HepG2 (cell line): ENCODE results near the gene B3GNT9. TPM values are rescaled to one million over a fixed set of nuclear protein-coding genes. Genes with fewer than 3 reads are reported as not detected.

Source experiments
- AGO1 ChIP-seq: fragments of 200-400 bp; formaldehyde crosslinking; IDR thresholded peaks from 2 replicates; pipeline ENCODE4 v1.6.1; 2017; ENCODE audit warnings: mild to moderate bottlenecking, low read depth, low read length, moderate library complexity; ENCODE audit not compliant: poor library complexity, severe bottlenecking
- CENPX ChIP-seq: sonication (generic); formaldehyde crosslinking; IDR thresholded peaks from 2 replicates; pipeline ENCODE4 v1.9.0; 2021; ENCODE audit warnings: mild to moderate bottlenecking, missing genetic modification reagents, moderate library complexity
- DNMT3B ChIP-seq: conservative IDR thresholded peaks from 2 replicates; pipeline ENCODE4 v1.6.1; 2016; ENCODE audit warnings: missing biosample characterization, control low read depth
- EHMT2 ChIP-seq: fragments of 200-600 bp; sonication (generic); IDR thresholded peaks from 2 replicates; pipeline ENCODE4 v1.7.0; 2017; ENCODE audit warnings: antibody characterized with exemption, low read depth, low read length, borderline replicate concordance
- ESRRA ChIP-seq: sonication (generic); formaldehyde crosslinking; IDR thresholded peaks from 2 replicates; pipeline ENCODE4 v1.5.1; 2020; ENCODE audit warnings: mild to moderate bottlenecking, low read depth, missing genetic modification reagents
- FOXA3 ChIP-seq: IDR thresholded peaks from 2 replicates; pipeline ENCODE4 v1.6.1; 2016; ENCODE audit warnings: missing genetic modification reagents, missing compliant biosample characterization
- FOXP1 ChIP-seq, 2 experiments: fragments of 450-650 bp in 1 of 2; IDR thresholded peaks; 2 replicates each; pipeline ENCODE4 v1.6.1; 2017 to 2018; ENCODE audit warnings: antibody characterized with exemption in 1 of 2
- GATAD1 ChIP-seq: IDR thresholded peaks from 2 replicates; pipeline ENCODE4 v1.6.1; 2016; ENCODE audit warnings: missing genetic modification reagents, missing compliant biosample characterization
- HNRNPUL1 ChIP-seq: fragments of 200-400 bp; formaldehyde crosslinking; IDR thresholded peaks from 2 replicates; pipeline ENCODE4 v1.6.1; 2017; ENCODE audit warnings: low read depth, mild to moderate bottlenecking, low read length, moderate library complexity
- MAFG ChIP-seq: sonication (generic); formaldehyde crosslinking; IDR thresholded peaks from 2 replicates; pipeline ENCODE4 v1.5.1; 2020; ENCODE audit warnings: mild to moderate bottlenecking, missing genetic modification reagents
- RBM22 ChIP-seq: fragments of 200-400 bp; formaldehyde crosslinking; optimal IDR thresholded peaks from 2 replicates; pipeline ENCODE3; 2017; ENCODE audit warnings: mild to moderate bottlenecking, low read length, moderate library complexity
- ZNF138 ChIP-seq: sonication (generic); formaldehyde crosslinking; IDR thresholded peaks from 2 replicates; pipeline ENCODE4 v1.5.0; 2020; ENCODE audit warnings: mild to moderate bottlenecking, low read depth, missing genetic modification reagents
- ZNF20 ChIP-seq: sonication (generic); formaldehyde crosslinking; IDR thresholded peaks from 2 replicates; pipeline ENCODE4 v1.4.0; 2020; ENCODE audit warnings: mild to moderate bottlenecking, moderate library complexity, missing genetic modification reagents
- ZNF430 ChIP-seq: sonication (generic); formaldehyde crosslinking; IDR thresholded peaks from 2 replicates; pipeline ENCODE4 v1.9.0; 2021; ENCODE audit warnings: mild to moderate bottlenecking, missing genetic modification reagents
- ZNF550 ChIP-seq: sonication (generic); formaldehyde crosslinking; IDR thresholded peaks from 2 replicates; pipeline ENCODE4 v1.4.0; 2020; ENCODE audit warnings: mild to moderate bottlenecking, missing genetic modification reagents, borderline replicate concordance
- polyA plus RNA-seq, 8 experiments: library from polyadenylated mRNA; depleted of rRNA in 3 of 8; stranded (reverse) in 7 of 8; unstranded in 1 of 8; fragments of >200 nt; fragmentation: Illumina TruSeq in 4 of 8; extraction: Trizol in 4 of 8; gene quantifications; 2 replicates each; pipeline versions ENCODE4 v1.2.1 to v1.2.3, GENCODE V29; 2011 to 2016; ENCODE audit warnings: low read depth in 4 of 8, missing spikeins in 1 of 8, mixed read lengths in 1 of 8; ENCODE audit not compliant: insufficient read depth in 1 of 8
- total RNA-seq, 5 experiments: library from RNA; depleted of rRNA; stranded (reverse); fragments of >200 nt; fragmentation: Illumina TruSeq; extraction: Trizol; gene quantifications; 2 replicates each; pipeline ENCODE4 v1.2.3, GENCODE V29; 2016; ENCODE audit warnings: low read depth in 1 of 5
- TF ChIP-seq, protein P1 (sequence below): sonication (generic); formaldehyde crosslinking; IDR thresholded peaks from 2 replicates; pipeline ENCODE4 v1.5.0; 2020; ENCODE audit warnings: missing genetic modification reagents
- TF ChIP-seq, protein P2 (sequence below): sonication (generic); formaldehyde crosslinking; IDR thresholded peaks from 2 replicates; pipeline ENCODE4 v1.4.0; 2020; ENCODE audit warnings: missing genetic modification reagents, borderline replicate concordance
- TF ChIP-seq, protein P3 (sequence below): sonication (generic); formaldehyde crosslinking; IDR thresholded peaks from 2 replicates; pipeline ENCODE4 v1.4.0; 2020; ENCODE audit warnings: missing genetic modification reagents
- TF ChIP-seq, protein P4 (sequence below): sonication (generic); formaldehyde crosslinking; IDR thresholded peaks from 2 replicates; pipeline ENCODE4 v1.5.1; 2020; ENCODE audit warnings: missing genetic modification reagents, mild to moderate bottlenecking, borderline replicate concordance

The B3GNT9 gene
- total and polyA plus RNA-seq, 2 of the 13 experiments (the other 11 are each of a cell fraction or from before 2014, with no cell fraction given) = 1.5 to 3.1 TPM

DNA sequence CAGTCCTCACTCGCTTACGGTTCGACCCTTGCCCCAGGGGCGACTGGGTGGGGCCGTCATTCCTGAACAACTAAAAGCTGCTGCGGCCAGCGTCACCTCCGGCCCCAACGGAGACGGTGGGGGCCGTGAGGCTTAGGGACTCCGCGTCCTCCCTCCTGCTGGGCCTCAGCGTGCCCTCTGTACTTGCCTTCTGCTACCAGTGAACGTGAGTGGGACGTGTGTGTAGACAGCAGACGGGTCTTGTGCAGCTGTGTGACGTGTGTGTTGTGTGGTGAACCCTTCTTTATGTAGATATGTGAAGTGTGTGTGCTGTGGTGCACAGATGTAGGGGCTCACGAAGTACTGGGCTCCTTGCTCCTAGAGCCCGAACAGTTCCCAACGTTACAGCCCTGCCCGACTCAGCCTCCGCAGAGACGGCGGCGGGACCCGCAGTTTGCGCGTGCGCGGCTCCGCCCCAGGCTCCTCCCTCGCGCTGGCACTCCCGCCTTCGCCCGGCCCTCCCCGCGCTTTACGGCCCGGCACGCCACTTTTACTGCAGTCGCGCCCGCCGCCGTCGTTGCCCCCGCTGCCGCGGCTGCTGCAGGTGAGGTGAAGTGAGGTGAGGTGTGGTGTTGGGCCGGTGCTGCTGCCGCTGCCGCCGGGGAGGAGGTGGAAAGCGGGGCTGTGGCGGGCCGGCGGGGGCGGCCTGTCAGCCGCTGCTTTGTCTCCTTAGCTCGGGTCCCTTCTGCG, 41.2 kb downstream of the B3GNT9 start, which contains the start of gene PHAF1 (continued):
- TF ChIP-seq FOXA3 (CRISPR knock-in tag) (peak; percentile 67), RBM22 (peak; percentile 77), AGO1 (no peak), GATAD1 (peak; percentile 97), FOXP1 (IDR thresholded peaks at IDR 0.05) (no peak), FOXP1 (CRISPR knock-in tag; IDR thresholded peaks at IDR 0.05) (peak; percentile 30), ZNF138 (no peak; the same call in none of the 2 replicates), CENPX (CRISPR knock-in tag) (no peak), MAFG (CRISPR knock-in tag) (no peak), ESRRA (CRISPR knock-in tag) (0 out of 2 replicates have a peak, but pooled peaks have one; percentile 29), HNRNPUL1 (0 out of 2 replicates have a peak, but pooled peaks have one; percentile 37), ZNF20 (CRISPR knock-in tag) (no peak), ZNF550 (peak; percentile 32; the same call in 1 of the 2 replicates), DNMT3B (CRISPR knock-in tag) (peak; percentile 68; the same call in 1 of the 2 replicates), ZNF430 (no peak), EHMT2 (no peak)
- TF ChIP-seq, protein P1, sequence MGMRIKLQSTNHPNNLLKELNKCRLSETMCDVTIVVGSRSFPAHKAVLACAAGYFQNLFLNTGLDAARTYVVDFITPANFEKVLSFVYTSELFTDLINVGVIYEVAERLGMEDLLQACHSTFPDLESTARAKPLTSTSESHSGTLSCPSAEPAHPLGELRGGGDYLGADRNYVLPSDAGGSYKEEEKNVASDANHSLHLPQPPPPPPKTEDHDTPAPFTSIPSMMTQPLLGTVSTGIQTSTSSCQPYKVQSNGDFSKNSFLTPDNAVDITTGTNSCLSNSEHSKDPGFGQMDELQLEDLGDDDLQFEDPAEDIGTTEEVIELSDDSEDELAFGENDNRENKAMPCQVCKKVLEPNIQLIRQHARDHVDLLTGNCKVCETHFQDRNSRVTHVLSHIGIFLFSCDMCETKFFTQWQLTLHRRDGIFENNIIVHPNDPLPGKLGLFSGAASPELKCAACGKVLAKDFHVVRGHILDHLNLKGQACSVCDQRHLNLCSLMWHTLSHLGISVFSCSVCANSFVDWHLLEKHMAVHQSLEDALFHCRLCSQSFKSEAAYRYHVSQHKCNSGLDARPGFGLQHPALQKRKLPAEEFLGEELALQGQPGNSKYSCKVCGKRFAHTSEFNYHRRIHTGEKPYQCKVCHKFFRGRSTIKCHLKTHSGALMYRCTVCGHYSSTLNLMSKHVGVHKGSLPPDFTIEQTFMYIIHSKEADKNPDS (CRISPR knock-in tag) = peak; percentile 93
- TF ChIP-seq, protein P2, sequence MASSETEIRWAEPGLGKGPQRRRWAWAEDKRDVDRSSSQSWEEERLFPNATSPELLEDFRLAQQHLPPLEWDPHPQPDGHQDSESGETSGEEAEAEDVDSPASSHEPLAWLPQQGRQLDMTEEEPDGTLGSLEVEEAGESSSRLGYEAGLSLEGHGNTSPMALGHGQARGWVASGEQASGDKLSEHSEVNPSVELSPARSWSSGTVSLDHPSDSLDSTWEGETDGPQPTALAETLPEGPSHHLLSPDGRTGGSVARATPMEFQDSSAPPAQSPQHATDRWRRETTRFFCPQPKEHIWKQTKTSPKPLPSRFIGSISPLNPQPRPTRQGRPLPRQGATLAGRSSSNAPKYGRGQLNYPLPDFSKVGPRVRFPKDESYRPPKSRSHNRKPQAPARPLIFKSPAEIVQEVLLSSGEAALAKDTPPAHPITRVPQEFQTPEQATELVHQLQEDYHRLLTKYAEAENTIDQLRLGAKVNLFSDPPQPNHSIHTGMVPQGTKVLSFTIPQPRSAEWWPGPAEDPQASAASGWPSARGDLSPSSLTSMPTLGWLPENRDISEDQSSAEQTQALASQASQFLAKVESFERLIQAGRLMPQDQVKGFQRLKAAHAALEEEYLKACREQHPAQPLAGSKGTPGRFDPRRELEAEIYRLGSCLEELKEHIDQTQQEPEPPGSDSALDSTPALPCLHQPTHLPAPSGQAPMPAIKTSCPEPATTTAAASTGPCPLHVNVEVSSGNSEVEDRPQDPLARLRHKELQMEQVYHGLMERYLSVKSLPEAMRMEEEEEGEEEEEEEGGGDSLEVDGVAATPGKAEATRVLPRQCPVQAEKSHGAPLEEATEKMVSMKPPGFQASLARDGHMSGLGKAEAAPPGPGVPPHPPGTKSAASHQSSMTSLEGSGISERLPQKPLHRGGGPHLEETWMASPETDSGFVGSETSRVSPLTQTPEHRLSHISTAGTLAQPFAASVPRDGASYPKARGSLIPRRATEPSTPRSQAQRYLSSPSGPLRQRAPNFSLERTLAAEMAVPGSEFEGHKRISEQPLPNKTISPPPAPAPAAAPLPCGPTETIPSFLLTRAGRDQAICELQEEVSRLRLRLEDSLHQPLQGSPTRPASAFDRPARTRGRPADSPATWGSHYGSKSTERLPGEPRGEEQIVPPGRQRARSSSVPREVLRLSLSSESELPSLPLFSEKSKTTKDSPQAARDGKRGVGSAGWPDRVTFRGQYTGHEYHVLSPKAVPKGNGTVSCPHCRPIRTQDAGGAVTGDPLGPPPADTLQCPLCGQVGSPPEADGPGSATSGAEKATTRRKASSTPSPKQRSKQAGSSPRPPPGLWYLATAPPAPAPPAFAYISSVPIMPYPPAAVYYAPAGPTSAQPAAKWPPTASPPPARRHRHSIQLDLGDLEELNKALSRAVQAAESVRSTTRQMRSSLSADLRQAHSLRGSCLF = no peak; the same call in 1 of the 2 replicates
- TF ChIP-seq, protein P3, sequence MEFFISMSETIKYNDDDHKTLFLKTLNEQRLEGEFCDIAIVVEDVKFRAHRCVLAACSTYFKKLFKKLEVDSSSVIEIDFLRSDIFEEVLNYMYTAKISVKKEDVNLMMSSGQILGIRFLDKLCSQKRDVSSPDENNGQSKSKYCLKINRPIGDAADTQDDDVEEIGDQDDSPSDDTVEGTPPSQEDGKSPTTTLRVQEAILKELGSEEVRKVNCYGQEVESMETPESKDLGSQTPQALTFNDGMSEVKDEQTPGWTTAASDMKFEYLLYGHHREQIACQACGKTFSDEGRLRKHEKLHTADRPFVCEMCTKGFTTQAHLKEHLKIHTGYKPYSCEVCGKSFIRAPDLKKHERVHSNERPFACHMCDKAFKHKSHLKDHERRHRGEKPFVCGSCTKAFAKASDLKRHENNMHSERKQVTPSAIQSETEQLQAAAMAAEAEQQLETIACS (CRISPR knock-in tag) = no peak; the same call in 1 of the 2 replicates
- TF ChIP-seq, protein P4, sequence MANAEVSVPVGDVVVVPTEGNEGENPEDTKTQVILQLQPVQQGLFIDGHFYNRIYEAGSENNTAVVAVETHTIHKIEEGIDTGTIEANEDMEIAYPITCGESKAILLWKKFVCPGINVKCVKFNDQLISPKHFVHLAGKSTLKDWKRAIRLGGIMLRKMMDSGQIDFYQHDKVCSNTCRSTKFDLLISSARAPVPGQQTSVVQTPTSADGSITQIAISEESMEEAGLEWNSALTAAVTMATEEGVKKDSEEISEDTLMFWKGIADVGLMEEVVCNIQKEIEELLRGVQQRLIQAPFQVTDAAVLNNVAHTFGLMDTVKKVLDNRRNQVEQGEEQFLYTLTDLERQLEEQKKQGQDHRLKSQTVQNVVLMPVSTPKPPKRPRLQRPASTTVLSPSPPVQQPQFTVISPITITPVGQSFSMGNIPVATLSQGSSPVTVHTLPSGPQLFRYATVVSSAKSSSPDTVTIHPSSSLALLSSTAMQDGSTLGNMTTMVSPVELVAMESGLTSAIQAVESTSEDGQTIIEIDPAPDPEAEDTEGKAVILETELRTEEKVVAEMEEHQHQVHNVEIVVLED (CRISPR knock-in tag) = peak; percentile 90
